ENCODE results near the gene TCEA2.

Gene TCEA2

DNA sequence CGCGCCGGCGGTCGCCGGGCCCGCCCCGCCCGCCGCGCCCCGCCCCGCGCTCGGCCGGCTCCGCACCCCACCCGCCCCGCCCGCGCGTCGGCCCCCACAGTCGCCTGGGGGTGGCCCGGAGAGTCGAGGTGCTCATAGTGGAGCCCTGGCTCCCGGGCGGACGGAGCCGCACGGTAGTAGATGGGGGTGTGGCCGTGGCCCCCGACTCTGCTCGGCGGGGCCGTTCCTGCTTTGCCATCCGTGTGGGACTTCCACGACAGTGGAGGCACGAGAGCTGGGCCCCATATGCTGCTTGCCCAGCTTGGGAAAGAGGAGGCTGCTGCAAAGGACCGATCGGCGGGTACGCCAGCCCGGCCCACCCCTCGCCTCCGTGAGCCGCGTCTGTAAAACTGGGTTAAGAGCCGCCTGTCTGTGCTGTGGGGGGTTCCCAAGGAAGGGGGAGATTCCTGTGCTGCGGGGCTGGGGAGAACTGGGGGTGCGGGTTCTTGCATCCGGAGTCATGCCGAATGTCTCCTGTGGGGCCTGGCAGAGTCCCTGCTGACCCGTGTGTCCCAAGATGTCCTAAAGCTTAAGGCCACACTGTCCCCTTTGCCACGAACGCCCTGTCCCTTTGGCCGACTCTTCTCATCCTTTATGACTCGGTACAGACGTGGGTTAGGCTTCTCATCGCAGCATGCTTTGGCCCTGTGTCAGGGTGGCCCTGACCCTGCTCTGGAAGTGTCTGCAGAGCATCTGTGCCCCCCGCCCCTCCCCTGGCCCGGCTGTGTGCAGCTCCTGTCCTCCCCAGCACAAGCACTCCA, 17.2 kb downstream of the TCEA2 start, which contains the start of gene OPRL1:
Gene OPRL1 (plus strand): TSS at position 70 of the 800 bp plus-strand sequence. CDS start 12,639 bp downstream, outside the sequence.
- H3K36me3 ChIP-seq (ENCODE audit: insufficient read depth, low read length), result no peaks in the 10 kb centered on the region
- no peaks in the 10 kb centered on the region for H3K9me3 ChIP-seq (ENCODE audit: low read length)
- TF ChIP-seq CTCF (IDR thresholded peaks at IDR 0.05; ENCODE audit: low read length), result no peak
- TF ChIP-seq EZH2 (IDR thresholded peaks at IDR 0.05; ENCODE audit: borderline replicate concordance, low read length), result no peak
- peak within 1 kb of the TSS; percentile 74 for H3K4me3 ChIP-seq (ENCODE audit: low read depth, low read length, poor library complexity, severe bottlenecking)
- no peaks in the 10 kb centered on the region for H3F3A ChIP-seq (ENCODE audit: insufficient read depth, low read length)
- peaks cover 34% of the 10 kb centered on the region for H3K4me1 ChIP-seq (ENCODE audit: insufficient read depth, low read length, severe bottlenecking)
- H3K9me2 ChIP-seq (ENCODE audit: low read depth, low read length), result no peaks in the 10 kb centered on the region
- H3K79me2 ChIP-seq (ENCODE audit: insufficient read depth, low read length), result no peaks in the 10 kb centered on the region
- H4K20me1 ChIP-seq (ENCODE audit: insufficient read depth, low read length), result no peaks in the 10 kb centered on the region
- no peaks in the 10 kb centered on the region; the same call in 1 of the 2 replicates for H3K27me3 ChIP-seq (ENCODE audit: insufficient read depth, low read length)
- H3K4me2 ChIP-seq (ENCODE audit: low read length), result peak within 1 kb of the TSS; percentile 75
- H2AFZ ChIP-seq (ENCODE audit: low read length), result no peak within 1 kb of the TSS
- H3K9ac ChIP-seq (ENCODE audit: low read length), result peak within 1 kb of the TSS; percentile 78
- no peak within 1 kb of the TSS for H3K27ac ChIP-seq (ENCODE audit: low read depth, low read length, poor library complexity, severe bottlenecking)

GRCh38 chr20:64080813-64081623, 18.0 kb downstream of the TCEA2 start:
- H3K27ac ChIP-seq (ENCODE audit: low read depth, low read length, poor library complexity, severe bottlenecking), result no peak overlapping the region
- no peak overlapping the region for H3K4me2 ChIP-seq (ENCODE audit: low read length)
- H3K9me2 ChIP-seq (ENCODE audit: low read depth, low read length), result no peaks in the 10 kb centered on the region
- H2AFZ ChIP-seq (ENCODE audit: low read length), result no peak overlapping the region
- no peak overlapping the region for H3K4me3 ChIP-seq (ENCODE audit: low read depth, low read length, poor library complexity, severe bottlenecking)
- no peaks in the 10 kb centered on the region for H3F3A ChIP-seq (ENCODE audit: insufficient read depth, low read length)
- H3K9me3 ChIP-seq (ENCODE audit: low read length), result no peaks in the 10 kb centered on the region
- TF ChIP-seq CTCF (IDR thresholded peaks at IDR 0.05; ENCODE audit: low read length) (no peak), EZH2 (IDR thresholded peaks at IDR 0.05; ENCODE audit: borderline replicate concordance, low read length) (no peak)
- peaks cover 34% of the 10 kb centered on the region for H3K4me1 ChIP-seq (ENCODE audit: insufficient read depth, low read length, severe bottlenecking)
- no peak overlapping the region; the same call in 1 of the 2 replicates for H3K9ac ChIP-seq (ENCODE audit: low read length)
- no peaks in the 10 kb centered on the region for H3K79me2 ChIP-seq (ENCODE audit: insufficient read depth, low read length)
- no peaks in the 10 kb centered on the region; the same call in 1 of the 2 replicates for H3K27me3 ChIP-seq (ENCODE audit: insufficient read depth, low read length)
- no peaks in the 10 kb centered on the region for H4K20me1 ChIP-seq (ENCODE audit: insufficient read depth, low read length)
- no peaks in the 10 kb centered on the region for H3K36me3 ChIP-seq (ENCODE audit: insufficient read depth, low read length)

DNA sequence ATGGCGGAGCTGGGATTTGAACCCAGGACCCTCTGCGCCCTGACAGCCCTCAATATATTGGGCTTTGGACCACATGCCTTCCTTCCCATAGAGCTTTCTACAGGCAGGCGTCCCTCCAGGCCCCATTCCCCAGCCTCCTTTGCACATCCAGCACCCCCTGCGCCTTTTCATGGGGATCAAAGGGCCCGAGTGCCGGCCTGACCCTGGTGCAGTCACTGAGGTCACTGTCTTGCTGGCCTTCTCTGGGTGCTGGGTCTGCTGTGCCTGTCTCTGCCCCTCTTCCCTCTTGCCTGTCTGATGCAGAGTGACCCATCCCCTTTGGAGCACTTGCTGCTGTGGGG, 18.6 kb downstream of the TCEA2 start:
- H3K4me1 ChIP-seq (ENCODE audit: insufficient read depth, low read length, severe bottlenecking), result peaks cover 34% of the 10 kb centered on the region
- no peaks in the 10 kb centered on the region for H3K9me3 ChIP-seq (ENCODE audit: low read length)
- no peak overlapping the region for H2AFZ ChIP-seq (ENCODE audit: low read length)
- no peaks in the 10 kb centered on the region for H4K20me1 ChIP-seq (ENCODE audit: insufficient read depth, low read length)
- H3K9ac ChIP-seq (ENCODE audit: low read length), result no peak overlapping the region
- no peaks in the 10 kb centered on the region; the same call in 1 of the 2 replicates for H3K27me3 ChIP-seq (ENCODE audit: insufficient read depth, low read length)
- TF ChIP-seq EZH2 (IDR thresholded peaks at IDR 0.05; ENCODE audit: borderline replicate concordance, low read length), result no peak
- TF ChIP-seq CTCF (IDR thresholded peaks at IDR 0.05; ENCODE audit: low read length), result no peak
- no peak overlapping the region for H3K4me3 ChIP-seq (ENCODE audit: low read depth, low read length, poor library complexity, severe bottlenecking)
- H3K9me2 ChIP-seq (ENCODE audit: low read depth, low read length), result no peaks in the 10 kb centered on the region
- no peaks in the 10 kb centered on the region for H3F3A ChIP-seq (ENCODE audit: insufficient read depth, low read length)
- no peak overlapping the region for H3K27ac ChIP-seq (ENCODE audit: low read depth, low read length, poor library complexity, severe bottlenecking)
- H3K79me2 ChIP-seq (ENCODE audit: insufficient read depth, low read length), result no peaks in the 10 kb centered on the region
- H3K36me3 ChIP-seq (ENCODE audit: insufficient read depth, low read length), result no peaks in the 10 kb centered on the region; the same call in 1 of the 2 replicates
- no peak overlapping the region for H3K4me2 ChIP-seq (ENCODE audit: low read length)

All from OCI-LY1 (cell line).